A549 (cell line): ENCODE data around the gene CDH26.

Source experiments
- BHLHE40 ChIP-seq: IDR thresholded peaks from 2 replicates; pipeline ENCODE4 v1.6.1; 2012; ENCODE audit warnings: low read depth, low read length, inconsistent platforms
- CTCF ChIP-seq: fragments of >200 bp; sonication (Bioruptor Twin); formaldehyde crosslinking; IDR thresholded peaks from 3 replicates; pipeline ENCODE4 v1.5.1; 2016
- ELK1 ChIP-seq: fragments of 150-350 bp; IDR thresholded peaks from 2 replicates; pipeline ENCODE4 v1.6.1; 2014; ENCODE audit warnings: low read depth, mild to moderate bottlenecking, low read length
- EP300 ChIP-seq, 2 experiments: fragments of >200 bp; sonication (Bioruptor Twin); formaldehyde crosslinking; IDR thresholded peaks; 2 replicates in 1 of 2; 3 replicates in 1 of 2; pipeline ENCODE4 v1.6.1; 2016 to 2017
- HDAC2 ChIP-seq: fragments of 200-600 bp; sonication (generic); IDR thresholded peaks from 2 replicates; pipeline ENCODE4 v1.6.1; 2016
- JUNB ChIP-seq: fragments of >200 bp; sonication (Bioruptor Twin); formaldehyde crosslinking; IDR thresholded peaks from 2 replicates; pipeline ENCODE4 v1.6.1; 2016
- MAFK ChIP-seq: fragments of 450-650 bp; IDR thresholded peaks from 2 replicates; pipeline ENCODE4 v1.6.1; 2014; ENCODE audit not compliant: partially characterized antibody
- NR3C1 ChIP-seq: fragments of >200 bp; sonication (Bioruptor Twin); formaldehyde crosslinking; IDR thresholded peaks from 3 replicates; pipeline ENCODE4 v1.6.1; 2017
- PBX3 ChIP-seq: IDR thresholded peaks from 2 replicates; pipeline ENCODE4 v1.6.1; 2012
- POLR2A ChIP-seq: IDR thresholded peaks from 2 replicates; pipeline ENCODE4 v1.6.1; 2012; ENCODE audit warnings: mild to moderate bottlenecking, low read length
- RFX5 ChIP-seq: fragments of 450-650 bp; IDR thresholded peaks from 2 replicates; pipeline ENCODE4 v1.7.1; 2014; ENCODE audit warnings: antibody characterized with exemption, mild to moderate bottlenecking, moderate library complexity
- SMC3 ChIP-seq: fragments of >200 bp; sonication (Bioruptor Twin); formaldehyde crosslinking; IDR thresholded peaks from 3 replicates; pipeline ENCODE4 v1.6.1; 2018; ENCODE audit warnings: inconsistent platforms
- ZC3H11A ChIP-seq: fragments of 450-650 bp; IDR thresholded peaks from 2 replicates; pipeline ENCODE4 v1.6.1; 2014; ENCODE audit warnings: antibody characterized with exemption, mild to moderate bottlenecking

GRCh38 chr20:59976156-59976782, 18.0 kb downstream of the CDH26 start:
- no peak for TF ChIP-seq JUNB
- TF ChIP-seq MAFK = no peak
- TF ChIP-seq ELK1 = no peak
- TF ChIP-seq CTCF = no peak
- TF ChIP-seq POLR2A = no peak
- TF ChIP-seq NR3C1 = no peak
- no peak for TF ChIP-seq PBX3
- TF ChIP-seq EP300 (IDR thresholded peaks at IDR 0.05) = no peak
- no peak for TF ChIP-seq RFX5
- TF ChIP-seq BHLHE40 = no peak
- no peak for TF ChIP-seq HDAC2
- TF ChIP-seq ZC3H11A = no peak
- TF ChIP-seq SMC3 = no peak
